Adrenal gland (tissue), 5 donors: ENCODE results near the gene ENTREP3.

ENCODE experiments used
- POLR2A ChIP-seq, 2 donors: fragments of 450-650 bp; IDR thresholded peaks; one replicate each; pipeline ENCODE4 v1.6.1; 2017; ENCODE audit warnings: antibody characterized with exemption in 2 of 2, mild to moderate bottlenecking in 2 of 2, moderate library complexity in 1 of 2
- TF ChIP-seq, protein P1 (sequence below), 6 experiments: fragments of 450-650 bp in 4 of 6; fragments of 200-600 bp in 2 of 6; sonication (generic) in 1 of 6; IDR thresholded peaks; 1 replicate in 5 of 6; 2 replicates in 1 of 6; pipeline versions ENCODE4 v1.5.1 to v1.8.0; 2016 to 2021; ENCODE audit warnings: antibody characterized with exemption in 6 of 6, mild to moderate bottlenecking in 2 of 6, moderate library complexity in 1 of 6
- donor health status: DM: no; HTN: no; CAD: no.

DNA sequence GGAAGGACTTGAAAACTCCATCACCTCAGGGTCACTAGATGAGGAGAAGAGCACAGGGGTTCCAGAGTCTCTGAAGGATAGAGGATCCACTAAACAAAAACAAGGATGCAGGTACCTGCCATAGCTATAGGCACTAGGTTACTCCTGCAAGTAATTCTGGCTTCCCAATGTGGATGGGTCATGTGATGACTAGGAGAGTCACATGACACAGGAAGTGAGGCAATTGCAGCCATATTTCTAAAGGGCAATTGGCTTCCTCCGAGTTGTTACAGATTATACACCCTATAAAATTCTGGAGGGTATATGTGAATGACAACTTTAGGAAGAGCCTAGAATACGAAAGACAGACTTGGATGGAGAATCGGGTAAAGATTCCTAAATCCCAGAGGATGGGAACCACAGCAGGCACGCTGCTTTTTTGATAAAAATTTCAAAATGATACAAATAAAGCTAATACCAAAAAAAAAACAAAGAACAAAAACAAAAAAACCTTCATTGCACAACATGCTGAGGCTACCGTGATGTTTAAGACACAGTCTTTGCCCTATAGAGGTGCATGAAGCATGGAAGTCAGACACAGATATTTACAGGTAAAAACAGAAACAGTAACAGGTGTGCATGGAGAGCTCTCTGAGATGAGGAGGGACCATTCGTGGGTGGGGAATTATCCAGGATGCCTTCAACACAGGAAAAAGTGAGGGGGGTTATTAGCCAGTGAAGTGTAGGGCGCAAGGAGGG lies 36.3 kb downstream of the ENTREP3 start:
- TF ChIP-seq POLR2A (IDR thresholded peaks at IDR 0.05), result no peak
- TF ChIP-seq, protein P1, sequence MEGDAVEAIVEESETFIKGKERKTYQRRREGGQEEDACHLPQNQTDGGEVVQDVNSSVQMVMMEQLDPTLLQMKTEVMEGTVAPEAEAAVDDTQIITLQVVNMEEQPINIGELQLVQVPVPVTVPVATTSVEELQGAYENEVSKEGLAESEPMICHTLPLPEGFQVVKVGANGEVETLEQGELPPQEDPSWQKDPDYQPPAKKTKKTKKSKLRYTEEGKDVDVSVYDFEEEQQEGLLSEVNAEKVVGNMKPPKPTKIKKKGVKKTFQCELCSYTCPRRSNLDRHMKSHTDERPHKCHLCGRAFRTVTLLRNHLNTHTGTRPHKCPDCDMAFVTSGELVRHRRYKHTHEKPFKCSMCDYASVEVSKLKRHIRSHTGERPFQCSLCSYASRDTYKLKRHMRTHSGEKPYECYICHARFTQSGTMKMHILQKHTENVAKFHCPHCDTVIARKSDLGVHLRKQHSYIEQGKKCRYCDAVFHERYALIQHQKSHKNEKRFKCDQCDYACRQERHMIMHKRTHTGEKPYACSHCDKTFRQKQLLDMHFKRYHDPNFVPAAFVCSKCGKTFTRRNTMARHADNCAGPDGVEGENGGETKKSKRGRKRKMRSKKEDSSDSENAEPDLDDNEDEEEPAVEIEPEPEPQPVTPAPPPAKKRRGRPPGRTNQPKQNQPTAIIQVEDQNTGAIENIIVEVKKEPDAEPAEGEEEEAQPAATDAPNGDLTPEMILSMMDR (IDR thresholded peaks at IDR 0.05), result no peak
